ENCODE data around the gene DSCAM.

The DSCAM gene

GRCh38 chr21:40652436-40652835 is 194.5 kb downstream of the DSCAM start:
- no peak for TF ChIP-seq CTCF (conservative IDR thresholded peaks at IDR 0.05; ENCODE audit: low read depth, low read length)
- no peak overlapping the region for H3K4me3 ChIP-seq (ENCODE audit: low read depth, low read length)
- no peak for DNase-seq (ENCODE audit: low read depth)

- H3K4me3 ChIP-seq (ENCODE audit: low read depth, low read length): no peak overlapping the region
- no peak for DNase-seq (ENCODE audit: low read depth)
- TF ChIP-seq CTCF (conservative IDR thresholded peaks at IDR 0.05; ENCODE audit: low read depth, low read length): no peak
Measured at GRCh38 chr21:40647706-40648105, 199.3 kb downstream of the DSCAM start.

GRCh38 chr21:40646651-40647050 is 200.3 kb downstream of the DSCAM start:
- no peak overlapping the region for H3K4me3 ChIP-seq (ENCODE audit: low read depth, low read length)
- no peak for TF ChIP-seq CTCF (conservative IDR thresholded peaks at IDR 0.05; ENCODE audit: low read depth, low read length)
- no peak for DNase-seq (ENCODE audit: low read depth)

GRCh38 chr21:40641042-40641441 is 205.9 kb downstream of the DSCAM start:
- H3K4me3 ChIP-seq (ENCODE audit: low read depth, low read length): no peak overlapping the region
- DNase-seq (ENCODE audit: low read depth): no peak
- TF ChIP-seq CTCF (conservative IDR thresholded peaks at IDR 0.05; ENCODE audit: low read depth, low read length): no peak

- no peak for TF ChIP-seq CTCF (conservative IDR thresholded peaks at IDR 0.05; ENCODE audit: low read depth, low read length)
- H3K4me3 ChIP-seq (ENCODE audit: low read depth, low read length): no peak overlapping the region
- DNase-seq (ENCODE audit: low read depth): no peak
Measured at GRCh38 chr21:40640266-40640789, 206.6 kb downstream of the DSCAM start.

GRCh38 chr21:40639616-40640194 is 207.3 kb downstream of the DSCAM start:
- no peak for TF ChIP-seq CTCF (conservative IDR thresholded peaks at IDR 0.05; ENCODE audit: low read depth, low read length)
- no peak overlapping the region for H3K4me3 ChIP-seq (ENCODE audit: low read depth, low read length)
- no peak for DNase-seq (ENCODE audit: low read depth)
